Upper lobe of left lung (tissue), 4 donors: ENCODE data around the gene DALRD3.

Source experiments
- EP300 ChIP-seq, 4 donors: sonication (generic); formaldehyde crosslinking; IDR thresholded peaks; one replicate each; pipeline ENCODE4 v1.5.1; 2017; ENCODE audit warnings: antibody characterized with exemption in 4 of 4, control low read depth in 2 of 4
- POLR2A ChIP-seq, 4 donors: fragments of 450-650 bp; IDR thresholded peaks; one replicate each; pipeline ENCODE4 v1.5.1; 2016 to 2017; ENCODE audit warnings: antibody characterized with exemption in 4 of 4, mild to moderate bottlenecking in 2 of 4
- TF ChIP-seq, protein P1 (sequence below), 6 experiments: fragments of 450-650 bp in 4 of 6; fragments of 200-600 bp in 2 of 6; sonication (generic) in 2 of 6; IDR thresholded peaks; one replicate each; pipeline ENCODE4 v1.5.1; 2016 to 2019; ENCODE audit warnings: antibody characterized with exemption in 6 of 6

DNA sequence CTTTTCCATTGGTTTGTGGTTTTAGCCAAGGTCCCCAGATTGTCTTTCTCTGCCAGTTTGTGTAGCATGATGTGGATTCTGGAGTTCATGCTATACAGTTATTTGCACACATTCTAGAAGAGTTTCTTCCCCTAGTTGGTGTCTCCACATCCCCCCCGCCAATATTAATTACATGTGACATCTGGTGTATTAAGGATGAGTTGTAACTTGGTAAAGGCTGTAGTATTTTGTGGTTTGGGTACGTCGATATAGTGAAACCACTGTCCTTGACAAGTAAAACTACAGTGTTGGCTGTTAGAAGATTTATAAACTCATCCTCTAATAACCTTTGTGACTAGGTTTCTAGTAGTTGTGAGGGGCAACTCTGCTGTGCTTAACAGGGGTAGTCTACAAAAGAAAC is 52.0 kb downstream of the DALRD3 start:
- TF ChIP-seq, protein P1, sequence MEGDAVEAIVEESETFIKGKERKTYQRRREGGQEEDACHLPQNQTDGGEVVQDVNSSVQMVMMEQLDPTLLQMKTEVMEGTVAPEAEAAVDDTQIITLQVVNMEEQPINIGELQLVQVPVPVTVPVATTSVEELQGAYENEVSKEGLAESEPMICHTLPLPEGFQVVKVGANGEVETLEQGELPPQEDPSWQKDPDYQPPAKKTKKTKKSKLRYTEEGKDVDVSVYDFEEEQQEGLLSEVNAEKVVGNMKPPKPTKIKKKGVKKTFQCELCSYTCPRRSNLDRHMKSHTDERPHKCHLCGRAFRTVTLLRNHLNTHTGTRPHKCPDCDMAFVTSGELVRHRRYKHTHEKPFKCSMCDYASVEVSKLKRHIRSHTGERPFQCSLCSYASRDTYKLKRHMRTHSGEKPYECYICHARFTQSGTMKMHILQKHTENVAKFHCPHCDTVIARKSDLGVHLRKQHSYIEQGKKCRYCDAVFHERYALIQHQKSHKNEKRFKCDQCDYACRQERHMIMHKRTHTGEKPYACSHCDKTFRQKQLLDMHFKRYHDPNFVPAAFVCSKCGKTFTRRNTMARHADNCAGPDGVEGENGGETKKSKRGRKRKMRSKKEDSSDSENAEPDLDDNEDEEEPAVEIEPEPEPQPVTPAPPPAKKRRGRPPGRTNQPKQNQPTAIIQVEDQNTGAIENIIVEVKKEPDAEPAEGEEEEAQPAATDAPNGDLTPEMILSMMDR (IDR thresholded peaks at IDR 0.05): no peak
- TF ChIP-seq POLR2A (IDR thresholded peaks at IDR 0.05): no peak
- TF ChIP-seq EP300 (IDR thresholded peaks at IDR 0.05): no peak
